HG03521 (cell line): ENCODE results near the gene MAK.
"Not testable (repeated sequence)": the region's sequence is repeated elsewhere in the genome, so short reads cannot be mapped to it uniquely, and the experiment has no call there.

Experiments used
- ATAC-seq: cut with Tn5 transposase; IDR thresholded peaks from one replicate; pipeline ENCODE4 v1.9.1; 2021; ENCODE audit warnings: mild to moderate bottlenecking, moderate library complexity; ENCODE audit not compliant: unreplicated experiment

MAK gene, protein sequence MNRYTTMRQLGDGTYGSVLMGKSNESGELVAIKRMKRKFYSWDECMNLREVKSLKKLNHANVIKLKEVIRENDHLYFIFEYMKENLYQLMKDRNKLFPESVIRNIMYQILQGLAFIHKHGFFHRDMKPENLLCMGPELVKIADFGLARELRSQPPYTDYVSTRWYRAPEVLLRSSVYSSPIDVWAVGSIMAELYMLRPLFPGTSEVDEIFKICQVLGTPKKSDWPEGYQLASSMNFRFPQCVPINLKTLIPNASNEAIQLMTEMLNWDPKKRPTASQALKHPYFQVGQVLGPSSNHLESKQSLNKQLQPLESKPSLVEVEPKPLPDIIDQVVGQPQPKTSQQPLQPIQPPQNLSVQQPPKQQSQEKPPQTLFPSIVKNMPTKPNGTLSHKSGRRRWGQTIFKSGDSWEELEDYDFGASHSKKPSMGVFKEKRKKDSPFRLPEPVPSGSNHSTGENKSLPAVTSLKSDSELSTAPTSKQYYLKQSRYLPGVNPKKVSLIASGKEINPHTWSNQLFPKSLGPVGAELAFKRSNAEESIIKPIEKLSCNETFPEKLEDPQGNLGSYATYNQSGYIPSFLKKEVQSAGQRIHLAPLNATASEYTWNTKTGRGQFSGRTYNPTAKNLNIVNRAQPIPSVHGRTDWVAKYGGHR

DNA sequence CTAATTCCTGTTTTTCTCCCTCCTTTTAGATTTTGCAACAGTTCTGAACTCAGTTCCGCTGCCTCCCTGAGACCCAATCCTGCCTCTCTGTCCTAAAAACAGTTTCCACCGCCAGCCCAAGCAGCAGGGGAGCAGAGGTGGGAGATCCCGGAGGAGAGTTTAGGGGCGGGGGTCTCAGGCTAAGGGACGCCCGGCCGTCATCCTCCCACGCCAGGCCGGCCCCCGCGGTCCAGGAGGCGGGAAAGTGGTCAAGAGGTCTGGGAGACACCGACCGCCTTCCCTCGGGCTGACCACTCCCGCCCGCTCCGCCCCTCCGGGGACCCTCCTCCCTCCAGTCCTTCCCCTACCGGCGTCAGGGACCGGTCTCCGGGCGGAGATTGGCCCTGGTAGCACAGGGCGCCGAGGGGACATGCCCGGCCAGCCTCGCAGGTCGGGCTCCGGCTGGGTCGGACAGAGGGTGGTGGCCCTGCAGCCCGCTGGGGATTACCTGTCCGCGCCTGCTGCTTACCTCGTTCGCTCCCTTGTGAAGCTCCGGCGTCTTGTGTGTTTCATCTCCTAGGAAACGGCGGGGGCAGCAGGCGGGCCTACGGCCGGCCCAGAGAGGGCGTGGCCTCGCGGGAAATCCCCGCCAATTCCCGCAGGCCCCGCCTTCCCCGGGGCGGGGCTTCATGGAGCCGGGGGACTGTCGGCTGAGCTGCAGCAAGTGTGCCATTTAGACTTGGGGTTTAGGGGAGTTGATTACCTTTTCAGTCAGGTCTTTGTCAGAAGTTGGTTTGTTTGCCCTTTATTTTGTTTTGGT is at the start of gene MAK:
Gene MAK (minus strand): TSS at position 545 of the 799 bp plus-strand sequence. CDS start 7,891 bp downstream, outside the sequence.
- ATAC-seq = peak; percentile 75

DNA sequence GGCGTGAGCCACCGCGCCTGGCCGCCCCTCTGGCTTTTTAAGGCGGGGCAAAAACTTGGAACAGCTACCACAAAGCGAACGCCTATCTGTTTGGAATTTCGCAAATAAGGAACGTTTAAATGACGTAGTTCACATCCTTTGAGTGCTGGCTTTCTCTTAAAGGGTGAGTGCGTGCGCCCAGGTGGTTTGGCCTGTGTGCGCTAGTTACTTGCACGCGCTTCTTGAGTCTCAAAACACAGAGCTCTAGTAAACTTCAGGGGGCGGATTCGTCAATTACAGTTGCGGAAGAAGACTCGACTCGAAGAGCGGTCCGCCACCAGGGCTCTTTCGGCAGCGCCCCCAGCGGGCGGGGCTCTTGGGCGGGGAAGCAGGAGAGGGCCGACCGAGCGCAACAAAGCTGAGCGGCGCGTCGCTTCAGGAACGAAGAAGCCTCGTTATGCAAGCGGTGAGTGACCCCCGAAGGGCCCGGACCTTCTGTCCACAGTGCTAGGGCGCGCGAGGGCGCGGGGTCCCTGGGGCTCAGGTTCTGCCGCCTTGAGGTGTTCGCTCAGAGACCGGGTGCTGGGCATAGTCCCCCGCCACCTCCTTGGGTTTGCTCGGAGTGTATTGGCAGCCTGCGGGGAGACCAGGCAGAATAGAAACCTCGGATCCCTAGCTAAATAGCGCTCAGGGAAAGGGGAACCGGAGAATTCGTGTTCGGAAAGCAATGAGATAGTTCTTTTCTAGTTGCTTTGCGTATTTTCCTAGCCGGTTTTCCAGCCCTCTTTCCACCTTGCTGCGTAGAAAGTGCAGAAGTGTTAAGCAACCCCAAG is 48.6 kb upstream of the MAK start, which contains the start of gene SYCP2L:
Gene SYCP2L (plus strand): TSS at position 362 of the 812 bp plus-strand sequence. CDS start 75 bp downstream, at position 437.
- no peak for ATAC-seq

DNA sequence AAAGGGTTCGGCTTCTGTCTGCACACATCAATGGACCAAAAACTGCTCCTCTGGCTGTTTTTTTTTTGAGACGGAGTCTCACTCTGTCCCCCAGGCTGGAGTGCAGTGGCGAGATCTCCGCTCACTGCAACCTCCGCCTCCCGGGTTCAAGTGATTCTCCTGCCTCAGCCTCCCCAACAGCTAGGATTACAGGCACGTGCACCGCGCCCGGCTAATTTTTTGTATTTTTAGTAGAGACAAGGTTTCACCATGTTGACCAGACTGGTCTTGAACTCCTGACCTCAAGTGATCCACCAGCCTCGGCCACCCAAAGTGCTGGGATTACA is 48.0 kb upstream of the MAK start:
- ATAC-seq = not testable (repeated sequence)

DNA sequence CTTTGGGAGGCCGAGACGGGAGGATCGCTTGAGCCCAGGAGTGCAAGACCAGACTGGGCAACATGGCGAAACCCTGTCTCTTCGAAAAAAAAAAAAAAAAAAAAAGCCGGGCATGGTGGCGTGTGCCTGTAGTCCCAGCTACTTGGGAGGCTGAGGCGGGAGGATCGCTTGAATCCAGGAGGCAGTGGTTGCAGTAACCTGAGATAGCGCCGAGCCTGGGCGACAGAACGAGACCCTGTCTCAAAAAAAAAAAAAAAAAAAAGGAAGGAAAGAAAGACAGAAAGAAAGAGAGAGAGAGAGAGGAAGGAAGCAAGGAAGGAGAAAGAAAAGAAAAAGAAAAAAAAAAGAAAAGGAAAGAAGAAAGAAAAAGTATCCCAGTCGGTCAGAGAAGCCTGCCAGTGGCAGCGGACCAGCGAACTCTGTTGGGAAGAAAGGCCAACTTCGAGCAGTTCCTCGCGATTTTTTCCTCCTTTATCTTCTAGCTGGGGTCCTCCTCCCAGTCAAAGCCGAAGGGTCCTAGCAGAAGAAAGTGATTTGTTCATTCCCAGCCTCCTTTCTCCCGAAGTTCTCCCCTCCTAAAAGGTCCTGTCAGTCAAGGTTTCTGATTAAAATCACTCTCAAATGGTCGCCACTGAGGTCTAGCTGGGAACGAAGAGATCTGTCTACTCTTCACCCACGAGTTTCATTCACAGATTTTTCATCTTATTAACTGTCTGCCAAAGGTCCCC is 46.1 kb upstream of the MAK start:
- ATAC-seq = no peak

DNA sequence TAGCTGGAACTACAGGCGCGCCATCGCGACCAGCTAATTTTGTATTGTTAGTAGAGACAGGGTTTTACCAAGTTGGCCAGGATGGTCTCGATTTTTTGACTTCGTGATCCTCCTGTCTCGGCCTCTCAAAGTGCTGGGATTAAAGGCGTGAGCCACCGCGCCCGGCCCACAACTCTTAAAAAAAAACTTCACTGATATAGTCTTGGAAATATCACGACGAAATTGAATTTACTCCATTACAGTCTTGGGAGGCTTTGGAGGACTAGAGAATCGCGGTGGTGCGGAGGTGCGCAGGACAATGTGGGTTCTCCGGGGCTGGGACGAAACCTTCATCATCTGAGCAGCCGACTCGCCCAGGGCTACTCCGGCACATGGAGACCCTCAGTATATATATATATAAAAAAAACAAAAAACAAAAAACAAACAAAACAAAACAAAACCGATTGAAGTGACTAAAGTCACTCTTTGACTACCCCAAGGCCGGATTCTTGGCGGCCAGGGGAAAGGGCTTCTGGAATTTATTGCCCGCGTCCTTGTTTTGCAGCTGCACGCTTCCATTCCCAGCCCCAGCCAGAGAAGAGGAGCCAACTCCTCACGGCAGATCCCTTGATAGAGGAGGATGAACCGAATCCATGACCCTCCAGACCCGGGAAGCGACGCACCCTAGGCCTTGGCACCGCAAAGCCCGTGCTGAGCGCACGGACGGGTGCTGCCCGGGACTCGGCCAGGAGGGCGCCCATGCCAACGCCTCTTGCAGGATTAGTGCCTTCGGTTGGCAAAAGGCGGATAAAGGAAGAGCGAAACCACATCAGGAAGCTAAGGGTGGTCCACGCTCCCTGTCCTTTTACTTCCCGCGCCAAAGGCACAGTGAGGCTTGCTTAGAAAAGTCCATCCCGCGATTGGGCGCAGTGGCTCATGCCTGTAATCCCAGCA is 45.2 kb upstream of the MAK start:
- ATAC-seq = no peak

DNA sequence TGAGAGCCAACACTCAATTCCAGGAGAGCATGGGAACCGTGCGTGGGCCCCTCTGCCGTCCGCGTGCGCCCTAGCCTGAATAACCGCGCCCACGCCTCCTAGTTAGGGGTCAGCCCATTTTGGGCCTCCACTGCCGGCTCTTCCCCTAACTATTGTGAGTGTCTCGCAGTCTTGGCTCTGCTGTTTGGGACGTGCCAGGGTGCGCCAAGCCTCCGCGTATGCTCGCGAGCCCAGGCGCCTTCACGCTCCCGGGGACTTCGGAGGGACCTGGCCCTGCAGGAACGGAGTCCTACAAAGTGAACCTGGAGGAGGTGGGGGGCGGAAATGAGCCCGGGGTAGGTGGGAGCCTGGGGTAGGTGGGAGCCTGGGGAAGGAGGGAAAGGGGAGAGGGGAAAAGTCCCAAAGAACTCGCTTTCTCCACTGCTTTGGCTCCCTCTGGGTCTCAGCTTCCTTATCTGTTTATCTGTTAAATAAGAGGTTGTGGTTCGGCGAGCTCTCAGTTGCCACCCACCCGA is 44.4 kb upstream of the MAK start:
- ATAC-seq = no peak

DNA sequence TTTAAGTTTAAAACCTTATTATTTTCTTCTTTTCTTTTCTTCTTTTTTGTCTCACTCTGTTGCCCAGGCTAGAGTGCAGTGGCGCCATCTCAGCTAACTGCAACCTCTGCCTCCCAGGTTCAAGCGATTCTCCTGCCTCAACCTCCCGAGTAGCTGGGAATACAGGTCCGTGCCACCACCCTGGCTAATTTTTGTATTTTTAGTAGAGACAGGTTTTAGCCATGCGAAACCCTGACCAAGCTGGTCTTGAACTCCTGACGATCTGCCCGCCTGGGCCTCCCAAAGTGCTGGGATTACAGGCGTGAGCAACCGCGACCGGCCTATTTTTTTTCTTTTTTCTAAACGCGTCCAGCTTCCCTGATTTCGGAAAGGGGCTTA is 43.9 kb upstream of the MAK start:
- ATAC-seq = not testable (repeated sequence)

DNA sequence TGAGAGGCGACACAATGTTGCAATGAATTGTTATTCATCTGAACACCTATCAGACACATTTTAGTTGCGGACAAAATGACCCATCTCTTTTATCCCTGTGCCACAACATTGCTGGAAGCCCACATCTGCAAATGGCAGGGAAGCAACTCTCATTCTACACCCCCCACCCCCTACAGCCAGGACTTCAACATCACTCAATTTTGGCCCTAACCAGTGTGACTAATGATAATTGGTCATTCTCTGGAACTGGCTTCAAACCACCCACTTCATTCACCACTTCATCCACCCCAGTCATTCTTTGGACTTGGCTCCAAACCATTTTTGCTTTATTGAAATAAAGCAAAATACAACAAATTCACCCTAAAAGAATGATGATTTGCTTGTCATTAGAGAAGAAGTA is 42.0 kb upstream of the MAK start:
- ATAC-seq = no peak

DNA sequence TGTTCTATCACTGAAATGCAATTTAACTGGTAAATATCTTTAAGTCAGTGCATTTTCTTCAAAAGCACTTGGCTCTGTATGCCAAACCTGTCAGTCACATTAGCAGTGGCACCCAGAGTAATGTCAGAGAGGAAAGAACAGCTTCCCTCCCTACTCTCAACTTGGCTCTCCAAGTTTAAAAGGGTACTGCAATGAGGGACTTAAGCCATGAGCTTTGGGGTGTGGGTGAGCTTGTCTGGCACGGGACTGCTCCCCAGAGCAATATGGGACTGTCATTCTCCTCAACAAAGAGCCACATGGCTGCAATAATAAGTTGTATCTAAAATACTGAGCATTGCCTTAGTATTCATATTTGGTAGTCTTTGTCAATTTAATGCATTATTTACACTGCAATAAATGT is 39.5 kb upstream of the MAK start:
- no peak for ATAC-seq

DNA sequence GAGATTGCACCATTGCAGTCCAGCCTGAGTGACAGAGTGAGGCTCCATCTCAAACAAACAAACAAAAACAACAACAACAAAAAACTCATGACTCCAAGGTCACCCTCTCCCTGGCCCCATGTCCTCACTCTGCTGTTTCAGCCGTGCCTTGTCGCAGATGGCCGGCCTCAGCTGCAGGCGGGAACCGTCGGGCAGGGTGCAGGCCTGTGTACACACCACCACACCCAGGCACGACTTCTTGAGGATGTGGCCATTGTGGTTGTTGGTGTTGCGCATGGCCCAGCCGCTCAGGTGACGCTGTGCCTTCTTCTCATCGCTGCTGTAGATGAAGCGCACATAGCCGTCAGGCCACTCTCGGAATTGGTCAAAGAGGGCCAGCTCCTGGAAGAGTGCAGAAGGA is 38.7 kb upstream of the MAK start:
- no peak for ATAC-seq

DNA sequence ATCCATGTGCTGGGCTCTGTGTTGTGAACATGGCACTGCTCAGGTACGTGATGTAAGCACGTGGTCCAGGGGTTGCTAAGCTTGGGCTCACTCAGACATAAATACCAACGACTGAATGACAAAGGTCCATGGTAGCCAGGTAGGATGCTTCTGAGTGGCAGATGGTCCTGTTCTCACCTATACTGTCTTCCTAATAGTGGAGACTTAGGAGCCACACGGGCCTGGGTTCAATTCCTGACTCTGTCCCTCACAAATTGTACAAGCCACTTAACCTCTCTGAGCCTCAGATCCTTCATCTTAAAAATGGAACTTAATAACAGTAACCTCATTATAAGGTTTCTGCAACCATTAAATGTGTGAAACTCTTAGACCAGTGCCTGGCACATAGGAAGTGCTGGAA is 36.7 kb upstream of the MAK start:
- no peak for ATAC-seq

DNA sequence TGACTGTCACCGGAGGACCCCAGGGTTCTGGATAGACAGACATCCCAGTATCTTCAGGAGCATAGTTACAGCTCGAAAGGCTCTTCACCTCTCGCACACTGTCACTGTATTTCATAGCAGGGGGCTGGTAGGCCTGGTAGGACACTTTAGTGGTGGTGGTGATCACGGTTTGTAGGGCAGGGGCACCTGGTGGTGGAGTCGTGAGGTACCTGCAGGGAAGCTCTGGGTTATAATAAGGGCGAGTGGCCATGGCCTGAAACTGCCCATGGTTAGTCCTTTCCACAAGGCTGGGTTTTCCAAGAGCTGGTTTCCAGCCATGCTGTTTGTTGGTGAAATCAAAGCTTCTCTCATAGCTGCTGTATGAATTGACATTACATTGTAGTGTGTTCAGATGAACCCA is 35.9 kb upstream of the MAK start:
- ATAC-seq = no peak

DNA sequence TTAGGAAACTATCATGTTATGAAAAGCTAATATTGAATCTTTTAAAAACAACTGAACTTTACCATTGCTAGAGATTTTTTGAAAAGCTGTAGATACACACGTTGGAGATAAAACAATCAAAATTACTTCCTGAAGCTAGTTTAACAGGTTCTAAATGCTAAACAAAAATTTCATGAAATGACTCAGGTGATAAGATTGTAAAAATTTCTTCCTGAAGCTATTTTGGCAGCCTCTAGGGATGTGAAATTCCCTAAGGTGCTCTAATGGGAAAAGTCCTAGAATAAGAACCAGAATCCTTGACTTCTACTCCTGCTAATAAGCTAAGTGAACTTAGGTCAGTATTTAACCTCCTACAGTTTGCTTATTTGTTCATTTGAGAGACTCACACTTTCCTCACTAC is 35.0 kb upstream of the MAK start:
- ATAC-seq = no peak

DNA sequence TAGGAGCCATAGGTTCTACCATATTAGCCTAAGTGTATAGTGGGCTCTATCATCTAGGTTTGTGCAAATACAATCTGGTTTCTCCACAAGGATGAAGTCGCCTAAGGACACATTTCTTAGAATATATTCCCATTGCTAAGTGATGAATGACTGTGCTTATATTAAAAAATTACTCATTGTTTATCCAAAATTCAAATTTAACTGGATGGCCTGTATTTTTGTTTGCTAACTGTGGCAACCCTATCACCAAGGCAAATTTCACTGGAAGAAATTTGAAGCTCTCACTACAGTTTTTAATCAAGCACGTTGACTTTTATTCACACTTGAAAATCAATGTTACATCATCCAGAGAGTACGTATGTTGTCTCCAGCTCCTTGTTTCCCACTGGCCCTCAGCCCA is 29.6 kb upstream of the MAK start:
- no peak for ATAC-seq

DNA sequence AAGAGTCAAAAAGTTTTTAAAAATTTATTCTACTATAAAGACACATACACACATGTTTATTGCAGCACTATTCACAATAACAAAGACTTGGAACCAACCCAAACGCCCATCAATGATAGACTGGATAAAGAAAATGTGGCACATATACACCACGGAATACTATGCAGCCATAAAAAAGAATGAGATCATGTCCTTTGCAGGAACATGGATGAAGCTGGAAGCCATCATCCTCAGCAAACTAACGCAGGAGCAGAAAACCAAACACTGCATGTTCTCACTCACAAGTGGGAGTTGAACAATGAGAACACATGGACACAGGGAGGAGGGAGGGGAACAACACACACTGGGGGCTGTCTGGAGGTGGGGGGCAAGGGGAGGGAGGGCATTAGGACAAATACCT is 28.4 kb upstream of the MAK start:
- not testable (repeated sequence) for ATAC-seq

DNA sequence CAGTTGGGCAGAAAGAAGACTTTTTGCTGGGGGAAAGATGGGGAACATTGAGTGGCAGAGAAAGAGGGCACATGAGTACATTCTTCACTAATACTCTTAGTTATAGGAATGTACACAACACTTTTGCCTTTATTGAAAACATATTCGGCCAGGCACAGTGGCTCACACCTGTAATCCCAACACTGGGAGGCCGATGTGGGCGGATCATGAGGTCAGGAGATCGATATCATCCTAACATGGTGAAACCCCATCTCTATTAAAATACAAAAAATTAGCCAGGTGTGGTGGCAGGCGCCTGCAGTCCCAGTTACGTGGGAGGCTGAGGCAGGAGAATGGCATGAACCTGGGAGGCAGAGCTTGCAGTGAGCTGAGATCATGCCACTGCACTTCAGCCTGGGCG is 24.7 kb upstream of the MAK start:
- not testable (repeated sequence) for ATAC-seq

DNA sequence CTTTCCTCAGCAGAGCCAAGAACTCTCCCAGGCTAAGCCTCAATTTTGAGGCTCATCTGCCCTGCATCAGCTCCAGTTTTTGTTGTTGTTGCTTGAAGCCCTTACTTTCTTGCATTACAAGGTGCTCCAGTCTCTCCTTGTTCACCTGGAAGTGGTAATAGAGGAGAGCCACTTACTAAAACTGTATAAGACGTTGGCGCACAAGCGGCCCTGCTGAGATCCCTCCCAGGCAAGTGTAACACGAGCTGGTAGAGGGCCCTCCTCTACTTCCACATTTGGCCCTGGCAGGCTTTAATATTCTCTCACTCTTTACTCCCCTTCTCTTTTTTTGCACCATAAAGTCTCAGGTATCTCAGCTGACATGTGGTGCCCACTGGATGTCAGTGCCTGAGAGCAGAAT is 24.0 kb upstream of the MAK start:
- ATAC-seq = no peak

DNA sequence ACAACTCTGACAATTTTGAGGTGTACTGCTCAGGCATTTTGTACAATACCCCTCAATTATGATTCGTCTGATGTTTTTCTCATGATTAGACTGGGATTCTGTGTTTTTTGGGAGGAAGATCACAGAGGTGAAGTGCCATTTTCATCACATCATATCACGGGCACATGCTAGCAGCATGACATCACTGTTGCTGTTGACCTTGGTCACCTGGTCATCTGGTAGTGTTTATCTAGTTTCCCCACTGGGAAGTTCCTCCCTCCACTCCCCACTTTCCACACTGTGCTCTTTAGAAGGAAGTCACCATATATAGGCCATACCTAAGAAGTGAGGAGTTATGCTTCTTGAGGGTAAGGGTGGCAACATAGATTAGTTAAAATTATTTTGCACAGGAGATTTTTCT is 22.7 kb upstream of the MAK start:
- no peak for ATAC-seq

DNA sequence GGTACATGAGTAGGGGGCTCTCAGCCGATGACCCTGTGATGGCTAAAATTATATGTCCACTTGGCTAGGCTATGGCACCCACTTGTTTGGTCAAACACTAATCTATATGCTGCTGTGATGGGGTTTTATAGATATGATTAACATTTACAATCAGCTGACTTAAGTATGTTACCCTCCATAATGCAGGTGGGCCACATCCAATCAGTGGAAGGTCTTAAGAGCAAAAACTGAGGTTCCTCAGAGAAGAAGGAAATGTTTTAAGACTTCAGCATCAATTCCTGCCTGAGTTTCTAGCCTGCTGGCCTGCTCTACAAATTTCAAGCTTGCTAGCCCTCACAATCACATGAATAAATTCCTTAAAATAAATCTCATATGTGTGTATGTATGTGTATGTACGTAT is 18.9 kb upstream of the MAK start:
- ATAC-seq = no peak
